H9 (cell line): ENCODE data around the gene CERS6. TPM values are rescaled to one million over a fixed set of nuclear protein-coding genes. Genes with fewer than 3 reads are reported as not detected.

Experiments used
- DNase-seq: peaks from one replicate; pipeline ENCODE4 v3.0.0-alpha.2; 2017
- H2AFZ ChIP-seq: one replicate; pipeline ENCODE4 v1.6.1; 2013; ENCODE audit warnings: mild to moderate bottlenecking, low read length, control low read depth, moderate library complexity
- H2AK5ac ChIP-seq: 2 replicates; pipeline ENCODE4 v1.6.1; 2013; ENCODE audit warnings: low read length, control low read depth, mixed read lengths; ENCODE audit not compliant: insufficient read length
- H2BK120ac ChIP-seq: one replicate; pipeline ENCODE4 v1.6.1; 2013; ENCODE audit warnings: low read depth, mild to moderate bottlenecking, low read length, control low read depth, inconsistent platforms; ENCODE audit not compliant: poor library complexity, severe bottlenecking
- H2BK12ac ChIP-seq: 2 replicates; pipeline ENCODE4 v1.6.1; 2013; ENCODE audit warnings: low read length, control low read depth, mixed read lengths, low read depth; ENCODE audit not compliant: insufficient read length
- H2BK15ac ChIP-seq: 2 replicates; pipeline ENCODE4 v1.6.1; 2013; ENCODE audit warnings: low read depth, low read length, control low read depth
- H2BK20ac ChIP-seq: one replicate; pipeline ENCODE4 v1.6.1; 2013; ENCODE audit warnings: low read depth, mild to moderate bottlenecking, low read length, control low read depth, inconsistent platforms; ENCODE audit not compliant: poor library complexity, severe bottlenecking
- H2BK5ac ChIP-seq: 2 replicates; pipeline ENCODE4 v1.6.1; 2013; ENCODE audit warnings: low read length, control low read depth, mixed read lengths; ENCODE audit not compliant: insufficient read length
- H3K14ac ChIP-seq: 2 replicates; pipeline ENCODE4 v1.6.1; 2013; ENCODE audit warnings: low read length, control low read depth; ENCODE audit not compliant: insufficient read depth
- H3K18ac ChIP-seq: 2 replicates; pipeline ENCODE4 v1.6.1; 2013; ENCODE audit warnings: low read depth, mild to moderate bottlenecking, mixed read lengths, low read length, control low read depth; ENCODE audit not compliant: insufficient read length
- H3K23ac ChIP-seq: 2 replicates; pipeline ENCODE4 v1.6.1; 2013; ENCODE audit warnings: low read length, control low read depth, mixed read lengths, low read depth; ENCODE audit not compliant: insufficient read length
- H3K23me2 ChIP-seq: 2 replicates; pipeline ENCODE4 v1.6.1; 2013; ENCODE audit warnings: low read depth, mild to moderate bottlenecking, mixed read lengths, low read length, control low read depth; ENCODE audit not compliant: insufficient read length, poor library complexity, severe bottlenecking
- H3K27ac ChIP-seq: 2 replicates; pipeline ENCODE4 v1.5.1; 2013; ENCODE audit warnings: low read length, control low read depth, mixed read lengths, low read depth; ENCODE audit not compliant: insufficient read length
- H3K27me3 ChIP-seq: 2 replicates; pipeline ENCODE4 v1.6.1; 2013; ENCODE audit warnings: low read length, control low read depth, inconsistent platforms; ENCODE audit not compliant: insufficient read depth
- H3K4ac ChIP-seq: 2 replicates; pipeline ENCODE4 v1.6.1; 2013; ENCODE audit warnings: low read depth, mild to moderate bottlenecking, control low read depth, inconsistent platforms, low read length, moderate library complexity
- H3K4me1 ChIP-seq: 2 replicates; pipeline ENCODE4 v1.6.1; 2013; ENCODE audit warnings: low read length, control low read depth, inconsistent platforms; ENCODE audit not compliant: insufficient read depth
- H3K4me2 ChIP-seq: 2 replicates; pipeline ENCODE4 v1.6.1; 2013; ENCODE audit warnings: low read length, control low read depth, mixed read lengths; ENCODE audit not compliant: insufficient read length, insufficient read depth
- H3K56ac ChIP-seq: 2 replicates; pipeline ENCODE4 v1.6.1; 2013; ENCODE audit warnings: low read depth, mild to moderate bottlenecking, mixed read lengths, low read length, control low read depth; ENCODE audit not compliant: insufficient read length
- H3K79me1 ChIP-seq: 2 replicates; pipeline ENCODE4 v1.6.1; 2013; ENCODE audit warnings: low read depth, mild to moderate bottlenecking, moderate library complexity, low read length, control low read depth, inconsistent platforms; ENCODE audit not compliant: insufficient read depth, poor library complexity, severe bottlenecking
- H3K79me2 ChIP-seq: 2 replicates; pipeline ENCODE4 v1.6.1; 2013; ENCODE audit warnings: low read length, control low read depth, inconsistent platforms; ENCODE audit not compliant: insufficient read depth
- H3K9ac ChIP-seq: 2 replicates; pipeline ENCODE4 v1.6.1; 2013; ENCODE audit warnings: low read length, control low read depth, mixed read lengths; ENCODE audit not compliant: insufficient read length; ENCODE audit errors: extremely low read depth
- H3K9me3 ChIP-seq: one replicate; pipeline ENCODE4 v1.6.1; 2013; ENCODE audit warnings: low read depth, low read length, inconsistent platforms; ENCODE audit not compliant: control insufficient read depth
- H3T11ph ChIP-seq: one replicate; pipeline ENCODE4 v1.6.1; 2013; ENCODE audit warnings: mild to moderate bottlenecking, low read length, control low read depth, inconsistent platforms
- H4K20me1 ChIP-seq: one replicate; pipeline ENCODE4 v1.6.1; 2013; ENCODE audit not compliant: control insufficient read depth, insufficient read length, insufficient read depth
- H4K5ac ChIP-seq: 2 replicates; pipeline ENCODE4 v1.6.1; 2013; ENCODE audit warnings: low read depth, mild to moderate bottlenecking, mixed read lengths, low read length, control low read depth; ENCODE audit not compliant: insufficient read length
- H4K8ac ChIP-seq: replicated peaks from 2 replicates; pipeline ENCODE4 v1.6.1; 2013; ENCODE audit warnings: low read length, control low read depth, mixed read lengths, low read depth; ENCODE audit not compliant: insufficient read length
- H4K91ac ChIP-seq: 2 replicates; pipeline ENCODE4 v1.6.1; 2013; ENCODE audit warnings: low read depth, mild to moderate bottlenecking, moderate library complexity, mixed read lengths, low read length, control low read depth; ENCODE audit not compliant: insufficient read length
- H3K27ac Mint-ChIP-seq, 3 experiments: 2 replicates in 2 of 3; 3 replicates in 1 of 3; pipeline ENCODE4 v1.8.0; 2020 to 2021; ENCODE audit warnings: mixed read lengths in 3 of 3, mild to moderate bottlenecking in 1 of 3, moderate library complexity in 1 of 3
- H3K27me3 Mint-ChIP-seq: 2 replicates; pipeline ENCODE4 v1.8.0; 2021; ENCODE audit warnings: low read depth, mild to moderate bottlenecking, moderate library complexity, mixed read lengths
- H3K36me3 Mint-ChIP-seq, 3 experiments: 2 replicates in 2 of 3; 3 replicates in 1 of 3; pipeline ENCODE4 v1.8.0; 2020 to 2021; ENCODE audit warnings: low read depth in 3 of 3, mixed read lengths in 3 of 3; ENCODE audit not compliant: insufficient read depth in 1 of 3
- H3K4me1 Mint-ChIP-seq, 2 experiments: 2 replicates each; pipeline ENCODE4 v1.8.0; 2020; ENCODE audit warnings: mixed read lengths in 2 of 2
- H3K4me3 Mint-ChIP-seq, 2 experiments: 2 replicates in 1 of 2; 3 replicates in 1 of 2; pipeline ENCODE4 v1.8.0; 2020 to 2021; ENCODE audit warnings: mild to moderate bottlenecking in 2 of 2, mixed read lengths in 2 of 2, moderate library complexity in 1 of 2
- H3K9me3 Mint-ChIP-seq, 2 experiments: 2 replicates in 1 of 2; 3 replicates in 1 of 2; pipeline ENCODE4 v1.8.0; 2020; ENCODE audit warnings: mild to moderate bottlenecking in 2 of 2, mixed read lengths in 2 of 2, moderate library complexity in 1 of 2
- CTCF ChIP-seq: fragments of 200-600 bp; sonication (generic); conservative IDR thresholded peaks from 3 replicates; pipeline ENCODE4 v1.8.0; 2021; ENCODE audit warnings: antibody characterized with exemption, mild to moderate bottlenecking
- WGBS: extraction: QIAGEN DNeasy Blood & Tissue Kit; methylation state at CpG from one replicate; pipeline ENCODE4 v1.1.7; 2013; ENCODE audit warnings: missing lambda C conversion rate, low lambda C conversion rate, mixed read lengths; ENCODE audit not compliant: insufficient read length; ENCODE audit errors: extremely low coverage; 5-methylcytosine and 5-hydroxymethylcytosine counted together
- total RNA-seq: library from RNA; stranded (reverse); gene quantifications from 2 replicates; pipeline ENCODE4 v1.2.1, GENCODE V29; 2021

Gene CERS6
- total RNA-seq, 1 experiment from 2014 or later = 17.7 TPM

- no peak overlapping the region for H3K27ac ChIP-seq
- no peak overlapping the region for H3K4me2 ChIP-seq
- no peak overlapping the region for H3K9ac ChIP-seq
- H4K5ac ChIP-seq = no peak overlapping the region
- no peaks in the 10 kb centered on the region for H4K20me1 ChIP-seq
- H3K18ac ChIP-seq = no peak overlapping the region
- H3K79me2 ChIP-seq = no peaks in the 10 kb centered on the region
- H2BK12ac ChIP-seq = no peak overlapping the region
- H3K23me2 ChIP-seq = no peaks in the 10 kb centered on the region
- WGBS = no CpG with 5 or more reads among the region's 1 CpG
- no peak overlapping the region for H3K14ac ChIP-seq
- H2AFZ ChIP-seq = no peak overlapping the region
- Mint-ChIP-seq H3K27ac (no peak overlapping the region), H3K27me3 (no peaks in the 10 kb centered on the region), H3K4me3 (no peak overlapping the region), H3K9me3 (no peaks in the 10 kb centered on the region), H3K36me3 (peaks cover 5 to 15% (median 14%) of the 10 kb centered on the region in 3 experiments; a peak in 6 of 7 replicates), H3K4me1 (no peaks in the 10 kb centered on the region)
- no peak overlapping the region for H2BK5ac ChIP-seq
- no peak overlapping the region for H3T11ph ChIP-seq
- H4K8ac ChIP-seq = no peak overlapping the region
- no peak overlapping the region for H2AK5ac ChIP-seq
- no peaks in the 10 kb centered on the region for H3K9me3 ChIP-seq
- no peaks in the 10 kb centered on the region for H3K79me1 ChIP-seq
- H4K91ac ChIP-seq = no peak overlapping the region
- no peak overlapping the region for H3K23ac ChIP-seq
- H3K4ac ChIP-seq = no peak overlapping the region
- no peaks in the 10 kb centered on the region for H3K4me1 ChIP-seq
- H2BK20ac ChIP-seq = no peak overlapping the region
- H3K56ac ChIP-seq = no peak overlapping the region
- H2BK15ac ChIP-seq = no peak overlapping the region
- DNase-seq = no peak
- TF ChIP-seq CTCF = no peak
- H2BK120ac ChIP-seq = no peak overlapping the region
- H3K27me3 ChIP-seq = no peaks in the 10 kb centered on the region
Measured at GRCh38 chr2:168765401-168765800, 309.3 kb downstream of the CERS6 start.
